Mononuclear cell (primary cell): ENCODE results near the gene DCAF8L1. TPM values are rescaled to one million over a fixed set of nuclear protein-coding genes. Genes with fewer than 3 reads are reported as not detected.
"Not testable (repeated sequence)": the region's sequence is repeated elsewhere in the genome, so short reads cannot be mapped to it uniquely, and the experiment has no call there.

Source experiments
- H3K27me3 ChIP-seq: 2 replicates; pipeline ENCODE4 v1.6.0; 2011; ENCODE audit warnings: low read length, control low read depth; ENCODE audit not compliant: insufficient read depth
- H3K4me1 ChIP-seq: 2 replicates; pipeline ENCODE4 v1.5.1; 2011; ENCODE audit warnings: mild to moderate bottlenecking, low read length, control low read depth; ENCODE audit not compliant: insufficient read depth
- H3K4me3 ChIP-seq: 2 replicates; pipeline ENCODE4 v1.5.1; 2011; ENCODE audit warnings: mild to moderate bottlenecking, low read length, moderate library complexity
- H3K9me3 ChIP-seq: 2 replicates; pipeline ENCODE4 v1.5.1; 2011; ENCODE audit warnings: low read depth, mild to moderate bottlenecking, control low read depth, low read length
- total RNA-seq: library from RNA; depleted of rRNA; stranded (reverse); fragments of >200 nt; gene quantifications from one replicate; pipeline ENCODE4 v1.2.3, GENCODE V29; 2012

Gene DCAF8L1
- total RNA-seq, 1 donor = not detected

- not testable (repeated sequence) for H3K4me3 ChIP-seq, H3K27me3 ChIP-seq, H3K9me3 ChIP-seq, H3K4me1 ChIP-seq
These were observed 15.9 kb downstream of the DCAF8L1 start for GRCh38 chrX:27965348-27965747.

GRCh38 chrX:27964432-27964831 is 16.8 kb downstream of the DCAF8L1 start:
- H3K4me1 ChIP-seq = no peaks in the 10 kb centered on the region
- no peak overlapping the region for H3K4me3 ChIP-seq
- no peaks in the 10 kb centered on the region for H3K27me3 ChIP-seq
- no peaks in the 10 kb centered on the region for H3K9me3 ChIP-seq

- H3K4me3 ChIP-seq, H3K4me1 ChIP-seq, H3K27me3 ChIP-seq, H3K9me3 ChIP-seq: not testable (repeated sequence)
These were observed 20.8 kb downstream of the DCAF8L1 start for GRCh38 chrX:27960410-27960809.

GRCh38 chrX:27953171-27953570 is 28.1 kb downstream of the DCAF8L1 start:
- H3K4me3 ChIP-seq = no peak overlapping the region
- no peaks in the 10 kb centered on the region for H3K4me1 ChIP-seq
- no peaks in the 10 kb centered on the region for H3K9me3 ChIP-seq
- no peaks in the 10 kb centered on the region for H3K27me3 ChIP-seq

- Histone ChIP-seq H3K27me3 (no peaks in the 10 kb centered on the region), H3K9me3 (no peaks in the 10 kb centered on the region), H3K4me3 (no peak overlapping the region), H3K4me1 (no peaks in the 10 kb centered on the region)
These were observed 47.9 kb downstream of the DCAF8L1 start for GRCh38 chrX:27933361-27933760.

Other genes with a start within 250 kb of the DCAF8L1 start
- gene MAGEB10, start 173.5 kb downstream of the DCAF8L1 start, total RNA-seq = not detected